ENCODE data around the gene C9orf72. TPM values are rescaled to one million over a fixed set of nuclear protein-coding genes. Genes with fewer than 3 reads are reported as not detected.

Gene C9orf72
- total RNA-seq, 1 experiment from 2014 or later, result 5.9 TPM

- ChIA-PET CTCF (no interaction called here), POLR2A (ENCODE audit: low non-redundant PET) (no interaction called here)
- intact Hi-C loops (cut with micrococcal nuclease; ENCODE audit: unreplicated experiment), result no loop called here
- DNase-seq (ENCODE audit: low spot score), result no peak
- Histone ChIP-seq H3K27me3 (replicated peaks; ENCODE audit: insufficient read depth, low read depth, low read length, poor library complexity) (no peaks in the 10 kb centered on the region), H3K36me3 (ENCODE audit: insufficient read depth, low read length, poor library complexity, severe bottlenecking) (no peaks in the 10 kb centered on the region), H3K9me3 (ENCODE audit: low read depth, low read length, poor library complexity, severe bottlenecking) (no peaks in the 10 kb centered on the region), H3K4me1 (ENCODE audit: insufficient read depth, low read length, poor library complexity, severe bottlenecking) (no peaks in the 10 kb centered on the region), H3K4me3 (ENCODE audit: low read depth, low read length, poor library complexity, severe bottlenecking) (no peak overlapping the region), H3K27ac (ENCODE audit: low read depth, low read length, poor library complexity, severe bottlenecking) (no peak overlapping the region)
- TF ChIP-seq EZH2 (IDR thresholded peaks at IDR 0.05; ENCODE audit: borderline replicate concordance, low read depth, low read length, poor library complexity, severe bottlenecking) (no peak), CTCF (conservative IDR thresholded peaks at IDR 0.05; ENCODE audit: low read depth, low read length) (no peak)
- no TSS peak for BruUV-seq (replicated peaks)
Measured at GRCh38 chr9:27537756-27538155, 35.5 kb downstream of the C9orf72 start.

GRCh38 chr9:27537027-27537435 lies 36.2 kb downstream of the C9orf72 start:
- no peak for DNase-seq (ENCODE audit: low spot score)
- H3K36me3 ChIP-seq (ENCODE audit: insufficient read depth, low read length, poor library complexity, severe bottlenecking), result no peaks in the 10 kb centered on the region
- POLR2A ChIA-PET (ENCODE audit: low non-redundant PET), result no interaction called here
- no peak overlapping the region for H3K4me3 ChIP-seq (ENCODE audit: low read depth, low read length, poor library complexity, severe bottlenecking)
- no peak overlapping the region for H3K27ac ChIP-seq (ENCODE audit: low read depth, low read length, poor library complexity, severe bottlenecking)
- no peaks in the 10 kb centered on the region for H3K9me3 ChIP-seq (ENCODE audit: low read depth, low read length, poor library complexity, severe bottlenecking)
- intact Hi-C loops (cut with micrococcal nuclease; ENCODE audit: unreplicated experiment), result no loop called here
- TF ChIP-seq CTCF (conservative IDR thresholded peaks at IDR 0.05; ENCODE audit: low read depth, low read length), result no peak
- no peak for TF ChIP-seq EZH2 (IDR thresholded peaks at IDR 0.05; ENCODE audit: borderline replicate concordance, low read depth, low read length, poor library complexity, severe bottlenecking)
- H3K27me3 ChIP-seq (replicated peaks; ENCODE audit: insufficient read depth, low read depth, low read length, poor library complexity), result no peaks in the 10 kb centered on the region
- H3K4me1 ChIP-seq (ENCODE audit: insufficient read depth, low read length, poor library complexity, severe bottlenecking), result no peaks in the 10 kb centered on the region
- no TSS peak for BruUV-seq (replicated peaks)
- CTCF ChIA-PET, result no interaction called here

GRCh38 chr9:27536168-27536567 lies 37.1 kb downstream of the C9orf72 start:
- BruUV-seq (replicated peaks), result no TSS peak
- Histone ChIP-seq H3K27me3 (replicated peaks; ENCODE audit: insufficient read depth, low read depth, low read length, poor library complexity) (no peaks in the 10 kb centered on the region), H3K4me3 (ENCODE audit: low read depth, low read length, poor library complexity, severe bottlenecking) (no peak overlapping the region), H3K9me3 (ENCODE audit: low read depth, low read length, poor library complexity, severe bottlenecking) (no peaks in the 10 kb centered on the region), H3K4me1 (ENCODE audit: insufficient read depth, low read length, poor library complexity, severe bottlenecking) (no peaks in the 10 kb centered on the region), H3K36me3 (ENCODE audit: insufficient read depth, low read length, poor library complexity, severe bottlenecking) (no peaks in the 10 kb centered on the region), H3K27ac (ENCODE audit: low read depth, low read length, poor library complexity, severe bottlenecking) (no peak overlapping the region)
- CTCF ChIA-PET, result no interaction called here
- no peak for DNase-seq (ENCODE audit: low spot score)
- POLR2A ChIA-PET (ENCODE audit: low non-redundant PET), result no interaction called here
- intact Hi-C loops (cut with micrococcal nuclease; ENCODE audit: unreplicated experiment), result no loop called here
- TF ChIP-seq CTCF (conservative IDR thresholded peaks at IDR 0.05; ENCODE audit: low read depth, low read length), result no peak
- TF ChIP-seq EZH2 (IDR thresholded peaks at IDR 0.05; ENCODE audit: borderline replicate concordance, low read depth, low read length, poor library complexity, severe bottlenecking), result no peak

Data from A673 (cell line).